H1 (cell line): ENCODE measurements around the gene ITPKB. TPM values are rescaled to one million over a fixed set of nuclear protein-coding genes. Genes with fewer than 3 reads are reported as not detected.

Experiments used
- CBX5 ChIP-seq: fragments of 300-800, 300-1000 bp; sonication (generic); IDR thresholded peaks from 2 replicates; pipeline ENCODE4 v1.7.1; 2016; ENCODE audit warnings: antibody characterized with exemption, low read length, low read depth
- KDM5A ChIP-seq: fragments of 200-600 bp; IDR thresholded peaks from 2 replicates; pipeline ENCODE4 v1.7.1; 2012; ENCODE audit warnings: mild to moderate bottlenecking, low read length, inconsistent platforms, mixed read lengths
- POLR2A ChIP-seq, 2 experiments: IDR thresholded peaks; 1 replicate in 1 of 2; 2 replicates in 1 of 2; pipeline ENCODE4 v1.6.1; 2011; ENCODE audit warnings: low read depth in 2 of 2, low read length in 2 of 2, mild to moderate bottlenecking in 2 of 2; ENCODE audit errors: control extremely low read depth in 1 of 2
- RNF2 ChIP-seq: fragments of 200-900, 300-1000 bp; sonication (generic); IDR thresholded peaks from 2 replicates; pipeline ENCODE4 v1.7.1; 2016; ENCODE audit warnings: borderline replicate concordance, low read depth, mild to moderate bottlenecking, antibody characterized with exemption, low read length; ENCODE audit not compliant: poor library complexity, severe bottlenecking; ENCODE audit errors: missing control alignments
- ZNF274 ChIP-seq: IDR thresholded peaks from 2 replicates; pipeline ENCODE4 v1.7.0; 2012; ENCODE audit warnings: low read length, borderline replicate concordance; ENCODE audit errors: extremely low read depth
- polyA plus RNA-seq, 7 experiments: library from polyadenylated mRNA; depleted of rRNA in 3 of 7; stranded (reverse) in 5 of 7; unstranded in 2 of 7; fragments of >200 nt in 5 of 7; fragments of 200-250 nt in 2 of 7; gene quantifications; 1 replicate in 5 of 7; 2 replicates in 1 of 7; 4 replicates in 1 of 7; pipeline versions ENCODE4 v1.2.1 to v1.2.3, GENCODE V29; 2011 to 2013; ENCODE audit warnings: missing spikeins in 2 of 7, mixed read lengths in 2 of 7
- total RNA-seq: library from RNA; stranded (reverse); fragmentation: NEBNext Ultra II Directional; extraction: Animal tissue kit (Norgen Biotek cat#: 25700); gene quantifications from 2 replicates; pipeline ENCODE4 v1.2.1, GENCODE V29; 2021

The ITPKB gene
- total and polyA plus RNA-seq, 2 of the 8 experiments (the other 6 are each of a cell fraction or from before 2014, with no cell fraction given) = 1.7 to 4.8 TPM

- TF ChIP-seq RNF2 (no peak), KDM5A (no peak), POLR2A (IDR thresholded peaks at IDR 0.05; ENCODE audit: control extremely low read depth in 1 of 2, low read depth in 2 of 2, low read length in 2 of 2) (no peak), CBX5 (no peak), ZNF274 (no peak)
These were observed 57.2 kb downstream of the ITPKB start (continued) for GRCh38 chr1:226681652-226682493.
